Medulla oblongata (tissue), 1 donor: ENCODE data around the gene UTS2.

Source experiments
- DNase-seq: peaks from one replicate; pipeline ENCODE4 v3.0.0-alpha.2; 2015; ENCODE audit errors: extremely low spot score

UTS2 gene

GRCh38 chr1:7813677-7814373 is 39.0 kb downstream of the UTS2 start:
- no peak for DNase-seq

GRCh38 chr1:7811476-7811875 is 41.4 kb downstream of the UTS2 start:
- DNase-seq: no peak

GRCh38 chr1:7810395-7810794 is 42.5 kb downstream of the UTS2 start:
- no peak for DNase-seq

GRCh38 chr1:7809742-7810141 is 43.1 kb downstream of the UTS2 start:
- no peak for DNase-seq

- peak; percentile 22 for DNase-seq
Measured at GRCh38 chr1:7808253-7808844, 44.5 kb downstream of the UTS2 start.

GRCh38 chr1:7805460-7805859 is 47.4 kb downstream of the UTS2 start:
- no peak for DNase-seq
